MCF 10A (cell line): ENCODE results near the gene BCAR3. TPM values are rescaled to one million over a fixed set of nuclear protein-coding genes. Genes with fewer than 3 reads are reported as not detected.

ENCODE experiments used
- BruUV-seq: library from RNA; stranded (reverse); fragments of 400-500 nt; replicated peaks from 2 replicates; lab custom pipeline; 2021; lab: Mats Ljungman, UMichigan
- CTCF ChIA-PET: fragments of 300-600 bp; sonication (Branson Sonifier 250); formaldehyde crosslinking; extraction: SDS; loops from one replicate; lab custom pipeline; 2021; ENCODE audit warnings: antibody characterized with exemption, inconsistent platforms; lab: Yijun Ruan, JAX
- POLR2A ChIA-PET: fragments of 300-600, 350-650 bp; sonication (Branson Sonifier 250); formaldehyde crosslinking; extraction: SDS; loops from one replicate; lab custom pipeline; 2020; ENCODE audit warnings: antibody characterized with exemption, inconsistent platforms; lab: Yijun Ruan, JAX
- DNase-seq: peaks from one replicate; pipeline ENCODE4 v3.0.0-alpha.2; 2018; ENCODE audit not compliant: unreplicated experiment
- H3K27ac Mint-ChIP-seq: one replicate; pipeline ENCODE4 v1.8.0; 2022; ENCODE audit warnings: mild to moderate bottlenecking, low read depth, mixed read lengths; ENCODE audit not compliant: unreplicated experiment
- H3K27me3 Mint-ChIP-seq: one replicate; pipeline ENCODE4 v1.8.0; 2022; ENCODE audit warnings: mixed read lengths; ENCODE audit not compliant: insufficient read depth, unreplicated experiment
- H3K36me3 Mint-ChIP-seq: one replicate; pipeline ENCODE4 v1.8.0; 2022; ENCODE audit warnings: mild to moderate bottlenecking, moderate library complexity, mixed read lengths; ENCODE audit not compliant: insufficient read depth, unreplicated experiment
- H3K4me1 Mint-ChIP-seq: one replicate; pipeline ENCODE4 v1.8.0; 2022; ENCODE audit warnings: mixed read lengths; ENCODE audit not compliant: insufficient read depth, unreplicated experiment
- H3K4me3 Mint-ChIP-seq: one replicate; pipeline ENCODE4 v1.8.0; 2022; ENCODE audit warnings: mild to moderate bottlenecking, moderate library complexity, mixed read lengths; ENCODE audit not compliant: unreplicated experiment
- H3K9me3 Mint-ChIP-seq: one replicate; pipeline ENCODE4 v1.8.0; 2022; ENCODE audit warnings: mixed read lengths; ENCODE audit not compliant: unreplicated experiment
- CTCF ChIP-seq: fragments of 200-600 bp; IDR thresholded peaks from one replicate; pipeline ENCODE4 v1.8.0; 2022; ENCODE audit warnings: antibody characterized with exemption, mild to moderate bottlenecking; ENCODE audit not compliant: unreplicated experiment
- intact Hi-C: fragments of 100-400 bp; cut with micrococcal nuclease; formaldehyde crosslinking; loops from 2 replicates; pipeline ENCODE4 v1.14.1; 2022
- total RNA-seq: library from RNA; stranded (reverse); gene quantifications from 2 replicates; pipeline ENCODE4 v1.2.3, GENCODE V29; 2022

BCAR3 gene
- total RNA-seq, 1 experiment from 2014 or later, result 130 TPM

DNA sequence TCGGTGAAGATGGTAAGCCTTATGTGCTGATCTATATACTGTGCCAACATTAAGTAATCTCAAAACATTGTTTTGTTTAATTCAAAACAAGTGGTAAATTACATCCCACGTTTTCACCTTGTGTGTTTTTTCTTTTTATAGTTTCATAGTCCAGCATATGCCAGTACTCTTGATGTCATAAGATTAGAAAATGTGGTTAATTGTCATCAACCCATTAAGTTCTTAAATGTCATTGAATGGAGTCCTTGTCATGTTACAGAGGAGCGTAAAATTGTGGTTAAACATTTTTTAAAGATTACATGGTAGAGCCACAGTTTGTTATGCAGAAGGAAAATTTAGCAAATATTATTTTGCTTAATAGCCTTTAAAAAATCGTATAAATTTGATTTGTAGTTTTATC lies 140.6 kb downstream of the BCAR3 start:
- no peak for TF ChIP-seq CTCF
- H3K27ac Mint-ChIP-seq, result no peak overlapping the region
- intact Hi-C loops, result no loop called here
- BruUV-seq, result no TSS peak
- ChIA-PET POLR2A (interaction anchor here (2.9 kb wide), 1 partner anchor 11 kb away, joined by 16 read pairs; no protein-coding TSS in a partner anchor), CTCF (no interaction called here)
- H3K4me1 Mint-ChIP-seq, result no peaks in the 10 kb centered on the region
- H3K9me3 Mint-ChIP-seq, result no peaks in the 10 kb centered on the region
- peaks cover 42% of the 10 kb centered on the region for H3K36me3 Mint-ChIP-seq
- no peak for DNase-seq
- no peak overlapping the region for H3K4me3 Mint-ChIP-seq
- H3K27me3 Mint-ChIP-seq, result no peaks in the 10 kb centered on the region

DNA sequence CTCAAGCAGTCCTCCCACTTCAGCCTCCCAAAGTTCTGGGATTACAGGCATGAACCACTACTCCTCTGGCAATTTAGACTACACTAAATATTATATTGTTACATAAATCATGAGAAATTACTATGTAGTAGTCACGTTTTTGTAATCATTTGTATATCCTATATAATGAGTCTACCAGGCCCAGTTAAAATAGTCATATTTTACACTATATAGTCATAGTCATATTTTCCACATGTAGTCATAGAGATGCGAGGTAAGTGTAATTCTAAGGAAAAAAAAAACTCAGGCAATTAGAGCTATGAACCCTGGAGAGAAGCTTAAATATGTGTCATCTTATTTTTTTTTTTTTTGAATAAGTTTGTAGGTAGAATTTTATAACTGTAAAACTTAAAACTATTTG lies 143.7 kb downstream of the BCAR3 start:
- POLR2A ChIA-PET, result interaction anchor here (0.7 kb wide), 1 partner anchor 24 kb away, joined by 4 read pairs; no protein-coding TSS in a partner anchor
- Mint-ChIP-seq H3K27me3 (no peaks in the 10 kb centered on the region), H3K27ac (no peak overlapping the region)

DNA sequence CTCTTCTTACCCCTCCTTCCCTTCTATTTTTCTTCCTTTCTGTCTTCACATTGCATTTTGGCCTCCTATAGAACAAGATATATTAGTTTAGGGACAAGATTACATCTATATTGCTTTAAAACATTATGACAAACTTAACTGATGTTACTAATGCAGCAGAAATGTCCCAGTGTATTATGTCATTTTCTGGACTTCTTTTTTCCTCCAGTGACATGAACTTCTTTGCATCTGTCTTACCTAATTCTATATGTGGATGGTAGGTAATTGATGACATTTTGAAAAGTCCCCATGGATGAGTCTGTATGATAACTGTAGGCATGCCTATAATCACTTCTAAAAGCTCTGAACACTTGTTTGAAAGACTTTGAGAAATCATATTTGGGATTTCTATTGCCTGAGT lies 144.2 kb downstream of the BCAR3 start:
- no peak overlapping the region for H3K4me3 Mint-ChIP-seq
- ChIA-PET POLR2A (no interaction called here), CTCF (no interaction called here)
- no peak for TF ChIP-seq CTCF
- no peak for DNase-seq
- intact Hi-C loops, result no loop called here
- H3K27ac Mint-ChIP-seq, result no peak overlapping the region
- no peaks in the 10 kb centered on the region for H3K9me3 Mint-ChIP-seq
- H3K27me3 Mint-ChIP-seq, result no peaks in the 10 kb centered on the region
- H3K4me1 Mint-ChIP-seq, result peaks cover 6% of the 10 kb centered on the region
- peaks cover 29% of the 10 kb centered on the region for H3K36me3 Mint-ChIP-seq
- no TSS peak for BruUV-seq

More for the DNA sequence above, 143.7 kb downstream of the BCAR3 start:
- no peak overlapping the region for H3K4me3 Mint-ChIP-seq
- TF ChIP-seq CTCF, result no peak
- DNase-seq, result no peak
- H3K4me1 Mint-ChIP-seq, result peaks cover 6% of the 10 kb centered on the region
- H3K36me3 Mint-ChIP-seq, result peaks cover 29% of the 10 kb centered on the region
- no peaks in the 10 kb centered on the region for H3K9me3 Mint-ChIP-seq
- no TSS peak for BruUV-seq
- CTCF ChIA-PET, result interaction anchor here (0.6 kb wide), 1 partner anchor 361 kb away, joined by 3 read pairs; no protein-coding TSS in a partner anchor
- intact Hi-C loops, result no loop called here

- DNase-seq, result no peak
- H3K4me1 Mint-ChIP-seq, result peaks cover 6% of the 10 kb centered on the region
- no peaks in the 10 kb centered on the region for H3K27me3 Mint-ChIP-seq
- no peaks in the 10 kb centered on the region for H3K9me3 Mint-ChIP-seq
- H3K4me3 Mint-ChIP-seq, result no peak overlapping the region
- H3K36me3 Mint-ChIP-seq, result peaks cover 43% of the 10 kb centered on the region
- no peak for TF ChIP-seq CTCF
- intact Hi-C loops, result no loop called here
- CTCF ChIA-PET, result interaction anchor here (0.7 kb wide), 1 partner anchor 284 kb away, joined by 3 read pairs; no protein-coding TSS in a partner anchor
- no TSS peak for BruUV-seq
- POLR2A ChIA-PET, result interaction anchor here (0.6 to 1.1 kb wide), 5 partner anchors 12 to 314 kb away, joined by 3 to 4 read pairs (median 3); partner anchors contain the start of gene FNBP1L
- H3K27ac Mint-ChIP-seq, result no peak overlapping the region
These were observed 148.0 kb downstream of the BCAR3 start for GRCh38 chr1:93533677-93534076.
